ENCODE results near the gene ABLIM3. TPM values are rescaled to one million over a fixed set of nuclear protein-coding genes. Genes with fewer than 3 reads are reported as not detected.
A peak's percentile ranks its signal among the peaks of the same experiment; 100 is the strongest.

ABLIM3 gene
- total RNA-seq, 2 experiments from 2014 or later: 0.21 TPM; not detected in 1

DNA sequence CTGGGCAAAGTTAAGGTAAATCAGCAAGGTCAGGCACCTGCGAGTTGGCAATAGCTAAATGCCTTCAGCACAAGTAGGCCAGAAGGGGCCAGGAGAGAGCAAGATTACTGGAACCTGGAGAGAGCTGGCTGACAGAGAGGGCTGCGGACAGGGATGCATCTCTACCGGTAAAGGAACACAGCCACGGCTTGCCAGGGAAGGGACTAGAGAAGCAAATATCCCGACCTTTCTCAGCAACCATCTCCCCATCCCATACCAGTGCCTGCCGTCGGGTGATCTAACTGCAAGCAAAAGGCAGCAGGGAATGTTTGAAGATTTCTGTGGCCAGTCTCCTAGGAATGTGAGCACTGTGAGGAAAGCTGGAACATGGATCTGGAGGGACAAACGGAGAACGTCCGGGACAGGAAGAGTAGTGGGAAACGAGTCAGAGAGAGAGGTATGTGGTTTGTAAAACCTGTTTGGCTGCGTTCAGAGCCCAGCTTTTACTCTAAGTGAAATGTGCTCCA, 15.9 kb upstream of the ABLIM3 start:
- no peak overlapping the region for H3K27ac Mint-ChIP-seq
- H3K4me3 Mint-ChIP-seq: no peak overlapping the region
- no peak for ATAC-seq
- H3K27me3 Mint-ChIP-seq: peaks cover 38% of the 10 kb centered on the region
- CTCF ChIA-PET: interaction anchor here (1.5 kb wide), 1 partner anchor 13 kb away, joined by 4 read pairs; no protein-coding TSS in a partner anchor
- H3K36me3 Mint-ChIP-seq: no peaks in the 10 kb centered on the region
- no peaks in the 10 kb centered on the region for H3K9me3 Mint-ChIP-seq (ENCODE audit: low read depth)
- DNase-seq: no peak
- no peaks in the 10 kb centered on the region for H3K4me1 Mint-ChIP-seq

DNA sequence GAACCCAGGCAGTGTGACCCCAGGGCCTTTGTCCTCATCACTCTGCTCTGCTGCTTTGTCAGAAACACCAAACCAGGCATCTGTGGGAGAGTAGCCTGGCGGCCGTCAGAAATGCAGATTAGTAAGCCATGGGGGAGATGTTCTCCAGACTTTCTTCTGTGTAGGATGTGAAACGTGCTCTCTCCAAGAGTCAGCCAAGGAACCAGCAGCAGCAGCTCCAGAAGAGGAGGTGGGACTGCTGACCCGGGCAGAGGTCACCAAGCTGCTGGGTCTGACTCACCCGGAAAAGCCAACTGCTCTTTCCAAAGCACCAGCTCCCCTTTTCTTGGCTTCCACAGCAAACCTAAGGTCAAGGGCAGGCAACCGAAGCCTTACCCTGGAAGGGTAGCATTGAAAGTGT, 14.4 kb upstream of the ABLIM3 start:
- no peaks in the 10 kb centered on the region for H3K9me3 Mint-ChIP-seq (ENCODE audit: low read depth)
- CTCF ChIA-PET: interaction anchor here (0.8 to 1.0 kb wide), 2 partner anchors 12 to 142 kb away, joined by 3 to 4 read pairs; no protein-coding TSS in a partner anchor

DNA sequence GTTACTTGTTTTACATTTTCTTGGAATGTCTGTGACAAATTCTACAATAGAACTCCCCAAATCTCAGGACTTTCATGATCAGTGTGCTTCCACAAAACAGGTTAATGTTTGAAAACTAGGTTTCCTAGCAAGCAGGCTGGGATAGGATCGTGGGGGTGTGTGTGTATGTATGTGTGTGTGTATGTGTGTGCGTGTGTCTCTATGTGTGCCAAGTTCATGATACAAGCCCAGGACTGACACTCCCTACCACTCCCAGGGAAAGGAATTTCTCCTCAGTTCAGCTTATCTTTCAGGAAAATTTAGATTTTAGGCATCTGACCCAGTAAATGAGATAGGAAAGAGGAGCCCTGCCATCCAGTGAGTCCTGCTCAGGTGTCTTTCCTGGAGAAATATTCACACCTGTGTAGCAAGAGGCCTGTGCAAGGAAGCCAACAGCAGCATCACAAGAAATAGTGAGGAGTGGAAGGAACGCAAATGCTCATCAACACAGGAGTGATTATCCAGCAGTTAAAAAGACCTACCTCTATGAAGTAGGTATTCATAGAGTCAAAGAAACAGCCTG, 13.8 kb upstream of the ABLIM3 start:
- Mint-ChIP-seq H3K36me3 (no peaks in the 10 kb centered on the region), H3K27me3 (peaks cover 45% of the 10 kb centered on the region), H3K27ac (no peak overlapping the region), H3K4me3 (no peak overlapping the region), H3K9me3 (ENCODE audit: low read depth) (no peaks in the 10 kb centered on the region), H3K4me1 (no peaks in the 10 kb centered on the region)
- ATAC-seq (no peak), DNase-seq (no peak)
- CTCF ChIA-PET: no interaction called here

More for the DNA sequence above, 14.4 kb upstream of the ABLIM3 start:
- DNase-seq (no peak), ATAC-seq (no peak)
- Mint-ChIP-seq H3K27me3 (peaks cover 48% of the 10 kb centered on the region), H3K4me1 (no peaks in the 10 kb centered on the region), H3K27ac (no peak overlapping the region), H3K36me3 (no peaks in the 10 kb centered on the region), H3K4me3 (no peak overlapping the region)

DNA sequence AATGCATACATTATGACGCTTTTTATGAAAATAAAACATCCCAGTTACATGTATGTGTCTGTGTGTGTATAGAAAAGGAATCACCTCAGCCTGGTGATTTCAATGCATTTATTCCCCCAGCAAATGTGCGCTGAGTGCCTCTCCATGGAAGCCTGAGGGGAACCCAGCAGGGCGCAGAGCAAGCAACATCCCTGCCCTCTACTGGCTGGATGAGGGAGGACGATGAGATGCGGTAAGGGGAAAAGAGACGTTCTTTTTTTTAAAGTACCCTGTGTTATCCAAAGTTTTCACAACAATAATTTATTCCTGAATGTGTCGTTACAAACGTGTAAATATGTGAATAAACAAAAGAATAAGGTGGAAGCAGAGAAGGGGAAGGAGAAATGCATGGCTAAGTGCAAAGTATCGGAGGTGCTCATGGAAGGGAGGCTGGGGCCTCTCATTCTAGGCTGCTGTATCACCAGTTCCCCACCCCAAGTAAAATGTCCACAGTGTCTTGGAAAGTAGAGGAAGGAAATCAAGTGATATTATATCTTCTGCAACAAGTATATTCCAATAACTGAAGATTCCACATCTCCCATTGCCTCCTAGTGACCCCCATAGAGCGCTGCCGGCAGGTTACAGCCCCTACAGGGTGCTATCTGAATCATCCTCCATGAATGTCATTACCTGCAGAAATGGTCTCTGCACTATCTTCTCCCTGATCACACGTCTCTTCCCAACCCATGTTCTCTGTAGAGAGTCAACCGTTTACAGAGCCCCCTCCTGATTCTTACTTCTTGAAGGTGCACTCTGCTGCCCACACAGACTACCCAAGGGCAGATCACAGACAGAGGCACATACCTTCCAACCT, 13.0 kb upstream of the ABLIM3 start:
- Mint-ChIP-seq H3K27ac (no peak overlapping the region), H3K27me3 (peaks cover 47% of the 10 kb centered on the region), H3K4me3 (no peak overlapping the region), H3K9me3 (ENCODE audit: low read depth) (no peaks in the 10 kb centered on the region), H3K36me3 (no peaks in the 10 kb centered on the region), H3K4me1 (no peaks in the 10 kb centered on the region)
- peak; percentile 43 for DNase-seq
- CTCF ChIA-PET: no interaction called here
- ATAC-seq: no peak

DNA sequence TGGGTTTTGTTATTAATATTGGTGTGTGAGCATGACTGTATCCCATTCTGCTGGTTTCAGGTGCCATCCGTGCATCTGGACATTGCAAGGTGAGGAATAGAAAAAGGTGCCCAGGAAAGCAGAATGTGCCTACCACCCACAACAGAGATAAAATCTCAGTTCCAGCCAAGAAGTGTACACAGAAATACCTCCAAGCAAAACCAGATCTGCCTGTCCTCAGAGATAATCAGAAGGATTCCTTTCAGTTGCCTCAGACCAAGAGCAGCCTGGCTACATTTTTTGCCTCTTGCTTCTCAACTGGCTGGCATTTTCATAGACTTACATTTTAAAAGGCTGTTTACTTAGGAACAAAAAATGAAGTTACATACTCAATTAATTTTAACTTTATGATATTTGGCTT, 12.1 kb upstream of the ABLIM3 start:
- Mint-ChIP-seq H3K4me3 (no peak overlapping the region), H3K27ac (no peak overlapping the region), H3K9me3 (ENCODE audit: low read depth) (no peaks in the 10 kb centered on the region), H3K4me1 (no peaks in the 10 kb centered on the region), H3K36me3 (no peaks in the 10 kb centered on the region), H3K27me3 (peaks cover 55% of the 10 kb centered on the region)
- CTCF ChIA-PET: interaction anchor here (1.5 to 2.2 kb wide), 2 partner anchors 135 to 140 kb away, joined by 3 to 9 read pairs; no protein-coding TSS in a partner anchor
- no peak for DNase-seq
- no peak for ATAC-seq

DNA sequence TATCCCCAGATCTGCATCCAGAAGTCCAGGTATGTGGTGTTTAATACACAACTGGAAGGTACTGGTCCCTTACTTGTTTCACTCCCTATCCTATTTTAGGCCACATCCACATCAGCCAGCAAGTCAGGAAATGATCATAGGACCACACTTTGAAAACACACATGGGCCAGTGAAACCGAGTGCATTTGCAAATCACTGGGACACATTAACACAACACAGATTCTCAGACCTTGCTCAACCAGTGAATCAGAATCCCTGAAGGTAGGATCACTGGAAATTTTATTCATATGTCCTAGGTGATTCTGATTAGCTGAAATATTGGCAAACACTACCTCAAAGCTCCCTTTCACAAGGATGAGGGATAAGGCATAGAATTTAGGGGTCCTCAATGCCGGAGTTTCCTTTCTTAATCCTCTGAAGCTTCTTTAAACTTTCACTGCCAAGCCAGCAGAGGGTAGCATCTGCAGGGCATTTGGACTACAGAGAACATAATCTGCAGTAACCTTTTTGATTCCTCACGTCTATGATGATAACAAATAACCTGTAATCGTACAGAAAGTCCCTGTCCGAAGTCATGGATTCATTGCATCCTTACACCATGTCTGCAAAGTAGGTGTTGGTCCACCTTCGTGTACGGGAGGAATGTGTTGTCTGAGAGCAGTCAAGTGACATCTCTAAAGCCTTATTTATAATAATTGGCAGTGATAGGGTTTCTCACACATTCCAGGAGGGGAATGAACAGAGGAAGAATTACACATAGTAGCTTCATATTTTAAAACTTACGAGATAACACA, 11.0 kb upstream of the ABLIM3 start:
- no peaks in the 10 kb centered on the region for H3K36me3 Mint-ChIP-seq
- H3K27me3 Mint-ChIP-seq: peaks cover 53% of the 10 kb centered on the region
- no peak overlapping the region for H3K4me3 Mint-ChIP-seq
- no peaks in the 10 kb centered on the region for H3K4me1 Mint-ChIP-seq
- no peak overlapping the region for H3K27ac Mint-ChIP-seq
- no peak for DNase-seq
- CTCF ChIA-PET: interaction anchor here (1.5 to 3.5 kb wide), 3 partner anchors 11 to 139 kb away, joined by 3 to 15 read pairs (median 9); partner anchors contain the start of gene ABLIM3
- H3K9me3 Mint-ChIP-seq (ENCODE audit: low read depth): no peaks in the 10 kb centered on the region
- no peak for ATAC-seq

DNA sequence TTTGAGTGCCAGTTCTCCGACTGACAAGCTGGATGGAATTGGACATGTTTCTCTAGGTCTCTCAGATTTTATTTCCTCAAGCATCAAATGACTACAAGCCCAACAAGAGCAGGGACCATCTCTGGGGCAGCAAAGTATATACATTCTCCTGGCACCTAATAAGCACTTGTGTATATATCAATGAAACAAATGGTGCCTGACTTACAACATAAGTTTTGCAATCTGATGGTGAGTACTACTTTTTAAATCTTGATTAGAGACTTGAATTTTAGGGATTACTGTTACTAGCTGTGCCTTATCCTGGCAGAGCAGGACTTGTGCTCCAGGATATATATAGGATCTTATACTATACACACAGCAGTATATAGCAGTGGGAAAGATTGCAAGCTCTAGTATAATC, 8.8 kb upstream of the ABLIM3 start:
- no peak overlapping the region for H3K4me3 Mint-ChIP-seq
- H3K27me3 Mint-ChIP-seq: peaks cover 56% of the 10 kb centered on the region
- no peaks in the 10 kb centered on the region for H3K9me3 Mint-ChIP-seq (ENCODE audit: low read depth)
- no peak overlapping the region for H3K27ac Mint-ChIP-seq
- no peak for ATAC-seq
- DNase-seq: no peak
- H3K36me3 Mint-ChIP-seq: no peaks in the 10 kb centered on the region
- H3K4me1 Mint-ChIP-seq: no peaks in the 10 kb centered on the region
- CTCF ChIA-PET: interaction anchor here (1.6 to 3.5 kb wide), 2 partner anchors 9 to 18 kb away, joined by 3 to 15 read pairs; partner anchors contain the start of gene ABLIM3

DNA sequence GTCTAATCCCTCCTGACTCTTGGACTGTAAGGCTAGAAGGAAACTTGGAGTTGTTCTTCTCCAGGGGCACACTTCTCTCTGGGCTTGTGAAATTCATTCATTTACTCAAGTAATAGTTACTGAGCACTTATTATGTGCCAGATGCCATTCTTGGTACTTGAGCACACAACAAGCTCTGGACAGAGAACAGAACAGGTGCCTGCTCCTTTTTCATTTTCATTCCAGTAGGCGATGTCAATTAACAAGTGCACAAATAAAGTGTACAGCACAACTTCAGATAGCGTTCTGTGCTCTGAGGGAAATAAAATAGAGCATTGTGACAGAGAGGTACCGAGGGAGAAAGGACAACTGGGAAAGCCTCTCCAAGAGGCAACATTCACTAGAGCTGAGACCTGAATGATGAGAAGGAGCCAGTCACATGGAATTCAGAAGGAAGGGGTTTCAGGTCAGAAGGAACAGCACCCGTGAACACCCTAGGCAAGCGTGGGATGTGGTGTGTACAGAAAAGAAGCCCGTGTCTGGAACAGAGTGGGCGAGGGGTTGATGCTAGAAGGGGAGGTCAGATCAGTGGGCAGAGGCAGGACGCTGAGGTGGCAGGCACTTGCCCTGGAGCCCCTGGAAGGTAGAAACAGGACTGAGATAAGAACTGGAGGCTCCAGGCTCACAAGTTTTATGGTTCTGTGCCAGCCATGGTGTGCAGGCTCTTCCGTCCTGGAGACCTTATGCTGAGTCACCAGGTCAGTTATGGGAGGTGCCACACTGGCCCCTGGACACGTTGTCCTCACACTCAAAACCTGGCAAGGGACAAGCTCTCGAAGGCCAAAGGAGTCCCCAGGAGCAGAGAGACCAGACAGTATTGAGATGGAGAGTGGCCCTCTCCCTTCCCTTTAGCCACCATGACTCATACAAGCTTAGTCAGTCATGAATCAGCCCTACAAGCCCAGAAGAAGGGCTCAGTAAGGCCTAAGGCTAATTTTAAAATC, 7.2 kb upstream of the ABLIM3 start:
- CTCF ChIA-PET: interaction anchor here (1.1 to 1.9 kb wide), 2 partner anchors 9 to 135 kb away, joined by 3 to 7 read pairs; no protein-coding TSS in a partner anchor

DNA sequence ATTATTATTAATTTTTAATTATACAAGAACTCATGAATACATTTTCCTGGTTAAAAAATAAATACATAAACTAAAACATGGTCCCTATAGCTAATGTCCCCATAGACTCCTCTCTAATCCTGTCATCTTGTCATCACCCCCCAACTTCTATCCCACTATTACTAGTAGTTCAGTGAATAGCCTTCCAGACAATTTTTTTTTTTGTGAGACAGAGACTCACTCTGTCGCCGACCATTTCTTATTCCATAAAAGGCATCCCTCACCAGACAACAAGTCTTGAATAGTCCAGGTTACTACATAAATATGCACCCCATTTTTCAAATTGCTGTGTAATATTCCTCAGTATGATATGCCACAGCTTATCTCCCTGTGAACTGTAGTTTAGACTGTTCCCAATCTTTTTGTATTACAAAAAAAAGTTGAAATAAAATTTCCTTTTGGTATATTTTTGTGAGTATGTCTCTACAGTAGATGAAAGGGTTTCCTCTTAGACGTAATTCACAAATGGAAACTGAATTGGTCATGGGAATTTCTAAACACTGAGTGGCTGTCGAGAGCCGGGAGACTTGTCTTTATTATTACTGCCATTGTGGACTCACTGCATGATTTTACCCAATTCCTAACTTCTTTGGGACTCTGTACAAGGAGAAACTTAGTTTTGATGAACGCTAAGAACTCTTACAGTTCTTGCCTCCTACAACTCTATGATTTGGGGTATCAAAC, 6.4 kb upstream of the ABLIM3 start:
- H3K4me3 Mint-ChIP-seq: no peak overlapping the region
- H3K36me3 Mint-ChIP-seq: no peaks in the 10 kb centered on the region
- no peak for DNase-seq
- H3K27ac Mint-ChIP-seq: no peak overlapping the region
- CTCF ChIA-PET: interaction anchor here (1.9 kb wide), 1 partner anchor 134 kb away, joined by 7 read pairs; no protein-coding TSS in a partner anchor
- no peaks in the 10 kb centered on the region for H3K9me3 Mint-ChIP-seq (ENCODE audit: low read depth)
- H3K27me3 Mint-ChIP-seq: peaks cover 57% of the 10 kb centered on the region
- H3K4me1 Mint-ChIP-seq: no peaks in the 10 kb centered on the region
- no peak for ATAC-seq

More for the DNA sequence above, 7.2 kb upstream of the ABLIM3 start:
- no peak for DNase-seq
- Mint-ChIP-seq H3K36me3 (no peaks in the 10 kb centered on the region), H3K9me3 (ENCODE audit: low read depth) (no peaks in the 10 kb centered on the region), H3K27ac (no peak overlapping the region), H3K4me3 (no peak overlapping the region), H3K4me1 (no peaks in the 10 kb centered on the region), H3K27me3 (peaks cover 59% of the 10 kb centered on the region)
- no peak for ATAC-seq

DNA sequence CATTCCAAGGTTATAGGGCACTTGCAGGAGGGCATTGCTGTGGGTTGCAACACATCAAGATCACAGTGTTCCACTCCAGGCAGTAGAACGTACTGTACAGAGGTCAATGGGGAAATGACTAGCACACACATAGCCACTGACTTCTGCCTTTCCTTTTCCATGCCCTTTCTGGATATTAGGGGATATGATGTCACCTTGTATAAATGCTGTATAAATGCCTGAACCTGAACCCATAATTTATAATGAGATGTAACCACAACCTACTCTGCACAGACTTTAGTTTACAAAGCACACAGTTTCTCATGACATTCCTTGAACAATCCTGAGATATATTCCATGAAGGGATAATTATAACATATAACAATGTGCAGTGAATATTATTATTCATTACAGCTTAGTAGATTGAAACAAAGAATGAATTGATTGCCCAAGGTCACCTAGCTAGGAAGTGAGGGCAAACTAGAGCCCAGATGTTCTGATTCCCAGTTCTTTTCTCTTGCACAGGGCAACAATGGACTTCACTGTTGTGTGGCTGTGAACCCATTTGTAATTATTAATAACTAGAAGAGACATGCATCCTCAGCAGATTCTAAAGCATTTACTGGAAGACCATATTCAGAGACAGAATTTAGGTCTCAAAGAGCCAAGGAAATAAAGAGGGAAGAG, 5.6 kb upstream of the ABLIM3 start:
- no peak for ATAC-seq
- H3K9me3 Mint-ChIP-seq (ENCODE audit: low read depth): no peaks in the 10 kb centered on the region
- DNase-seq: no peak
- CTCF ChIA-PET: interaction anchor here (1.9 kb wide), 1 partner anchor 134 kb away, joined by 7 read pairs; no protein-coding TSS in a partner anchor
- H3K27me3 Mint-ChIP-seq: peaks cover 52% of the 10 kb centered on the region
- H3K27ac Mint-ChIP-seq: no peak overlapping the region
- H3K36me3 Mint-ChIP-seq: no peaks in the 10 kb centered on the region
- H3K4me1 Mint-ChIP-seq: no peaks in the 10 kb centered on the region
- H3K4me3 Mint-ChIP-seq: no peak overlapping the region

DNA sequence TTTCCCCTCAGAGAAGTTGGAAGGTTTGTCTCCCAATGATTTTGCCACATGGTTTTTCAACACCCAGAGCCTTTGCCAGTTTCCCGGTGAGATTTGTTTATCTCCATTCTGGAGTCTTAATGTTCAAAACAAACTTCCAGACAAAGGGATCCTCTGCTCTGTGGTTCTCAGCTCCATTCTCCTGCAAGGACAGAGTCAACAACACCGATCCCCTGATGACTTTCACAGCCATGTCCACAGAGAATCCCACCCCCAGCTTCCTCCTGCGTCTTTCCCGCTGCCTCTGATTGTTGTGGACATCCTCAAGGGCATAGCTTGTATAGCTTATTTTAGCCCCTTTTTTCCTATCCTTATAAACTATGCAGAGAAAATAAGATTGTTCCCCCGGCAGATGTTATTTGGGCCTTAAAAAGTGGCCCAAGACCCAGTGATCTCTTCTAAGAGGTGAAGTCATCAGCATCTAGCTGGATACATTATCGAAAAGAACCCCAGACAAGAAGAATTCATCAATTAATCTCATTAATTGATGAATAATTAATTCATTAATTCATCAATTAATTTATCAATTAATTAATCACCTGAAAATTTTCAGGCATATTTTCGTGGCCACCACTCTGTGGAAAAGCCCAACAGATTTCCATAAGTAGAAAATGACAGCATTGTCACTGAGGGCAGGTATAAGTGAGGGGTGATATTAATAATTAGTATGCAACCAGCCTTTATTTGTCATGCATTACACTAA, 2.9 kb upstream of the ABLIM3 start:
- CTCF ChIA-PET: interaction anchor here (0.7 to 5.5 kb wide), 3 partner anchors 126 to 131 kb away, joined by 4 to 52 read pairs (median 5); no protein-coding TSS in a partner anchor
- H3K4me1 Mint-ChIP-seq: peaks cover 2% of the 10 kb centered on the region
- no peak overlapping the region for H3K27ac Mint-ChIP-seq
- peaks cover 50% of the 10 kb centered on the region for H3K27me3 Mint-ChIP-seq
- H3K36me3 Mint-ChIP-seq: no peaks in the 10 kb centered on the region
- ATAC-seq (no peak), DNase-seq (no peak)
- no peaks in the 10 kb centered on the region for H3K9me3 Mint-ChIP-seq (ENCODE audit: low read depth)
- H3K4me3 Mint-ChIP-seq: no peak overlapping the region

All from activated CD8-positive, alpha-beta memory T cell treated with anti-CD3 and anti-CD28 coated beads, Interleukin-2, amount 10 ng/mL, durations not matched to agents 7 days and 5 days (primary cell).